ENCODE measurements around the gene BAIAP2.
"Not testable (repeated sequence)": the region's sequence is repeated elsewhere in the genome, so short reads cannot be mapped to it uniquely, and the experiment has no call there.

The BAIAP2 gene

GRCh38 chr17:81002409-81003361, 32.3 kb upstream of the BAIAP2 start:
- no peak for FAIRE-seq

GRCh38 chr17:81003711-81004475, 31.1 kb upstream of the BAIAP2 start:
- no peak for FAIRE-seq

- FAIRE-seq = no peak
Observed at GRCh38 chr17:81006891-81007290, 28.1 kb upstream of the BAIAP2 start.

GRCh38 chr17:81008140-81008539, 26.8 kb upstream of the BAIAP2 start:
- no peak for FAIRE-seq

GRCh38 chr17:81009136-81009535, 25.8 kb upstream of the BAIAP2 start:
- FAIRE-seq = no peak

GRCh38 chr17:81010935-81011334, 24.0 kb upstream of the BAIAP2 start:
- FAIRE-seq = no peak

GRCh38 chr17:81011951-81012350, 23.0 kb upstream of the BAIAP2 start:
- no peak for FAIRE-seq

- FAIRE-seq = no peak
Observed at GRCh38 chr17:81012574-81013447, 22.1 kb upstream of the BAIAP2 start.

- FAIRE-seq = no peak
Observed at GRCh38 chr17:81013642-81014041, 21.3 kb upstream of the BAIAP2 start.

GRCh38 chr17:81015136-81015535, 19.8 kb upstream of the BAIAP2 start:
- FAIRE-seq = no peak

- FAIRE-seq = no peak
Observed at GRCh38 chr17:81016575-81016974, 18.4 kb upstream of the BAIAP2 start.

- FAIRE-seq = not testable (repeated sequence)
Observed at GRCh38 chr17:81017330-81017729, 17.6 kb upstream of the BAIAP2 start.

GRCh38 chr17:81018044-81018802, 16.7 kb upstream of the BAIAP2 start:
- FAIRE-seq = peak; percentile 47

- FAIRE-seq = no peak
Observed at GRCh38 chr17:81019563-81020442, 15.1 kb upstream of the BAIAP2 start.

GRCh38 chr17:81020443-81020766, 14.5 kb upstream of the BAIAP2 start:
- no peak for FAIRE-seq

GRCh38 chr17:81020767-81021497, 14.0 kb upstream of the BAIAP2 start:
- FAIRE-seq = no peak

- no peak for FAIRE-seq
Observed at GRCh38 chr17:81021531-81022343, 13.2 kb upstream of the BAIAP2 start.

- FAIRE-seq = no peak
Observed at GRCh38 chr17:81022344-81022676, 12.6 kb upstream of the BAIAP2 start.

GRCh38 chr17:81025065-81025740, 9.7 kb upstream of the BAIAP2 start:
- no peak for FAIRE-seq
